Nephron progenitor cell (in vitro differentiated cells): ENCODE data around the gene RTP1.

Experiments used
- DNase-seq: peaks from one replicate; pipeline ENCODE4 v3.0.0; 2021
- H3K27ac Mint-ChIP-seq: 2 replicates; pipeline ENCODE4 v1.8.0; 2021; ENCODE audit warnings: mild to moderate bottlenecking, moderate library complexity, mixed read lengths
- H3K27me3 Mint-ChIP-seq: 2 replicates; pipeline ENCODE4 v1.8.0; 2021; ENCODE audit warnings: mild to moderate bottlenecking, low read depth, mixed read lengths; ENCODE audit not compliant: poor library complexity
- H3K36me3 Mint-ChIP-seq: 2 replicates; pipeline ENCODE4 v1.8.0; 2021; ENCODE audit warnings: low read depth, mixed read lengths
- H3K4me1 Mint-ChIP-seq: 2 replicates; pipeline ENCODE4 v1.8.0; 2021; ENCODE audit warnings: mixed read lengths
- H3K4me3 Mint-ChIP-seq: 2 replicates; pipeline ENCODE4 v1.8.0; 2021; ENCODE audit warnings: mild to moderate bottlenecking, moderate library complexity, mixed read lengths
- H3K9me3 Mint-ChIP-seq: 2 replicates; pipeline ENCODE4 v1.8.0; 2021; ENCODE audit warnings: mild to moderate bottlenecking, moderate library complexity, mixed read lengths
- CTCF ChIP-seq: fragments of 200-600 bp; sonication (generic); IDR thresholded peaks from 2 replicates; pipeline ENCODE4 v1.5.0; 2021; ENCODE audit warnings: antibody characterized with exemption

RTP1 gene

DNA sequence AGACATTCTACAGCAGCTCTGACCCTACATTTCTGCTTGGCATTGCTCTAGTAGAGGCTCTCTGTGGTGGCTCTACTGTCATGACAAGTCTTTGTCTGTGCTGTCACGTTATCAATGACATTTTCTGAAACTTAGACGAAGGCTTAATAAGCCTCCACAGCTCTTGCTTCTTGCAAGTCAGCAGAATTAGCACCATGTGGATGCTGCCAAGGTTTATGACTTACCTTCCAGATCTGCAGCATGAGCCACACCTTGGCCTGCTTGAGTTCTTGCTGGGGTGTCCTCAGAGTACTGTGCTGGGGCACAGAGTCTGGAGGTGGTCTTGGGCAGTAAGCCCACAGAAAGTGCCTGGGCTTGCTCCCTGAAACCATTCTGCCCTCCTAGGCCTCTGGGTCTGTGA is 9.8 kb downstream of the RTP1 start:
- Mint-ChIP-seq H3K4me1 (no peaks in the 10 kb centered on the region), H3K27ac (no peak overlapping the region), H3K36me3 (no peaks in the 10 kb centered on the region), H3K27me3 (peaks cover 18% of the 10 kb centered on the region), H3K4me3 (no peak overlapping the region), H3K9me3 (peaks cover 7% of the 10 kb centered on the region)
- no peak for TF ChIP-seq CTCF
- DNase-seq, result no peak

DNA sequence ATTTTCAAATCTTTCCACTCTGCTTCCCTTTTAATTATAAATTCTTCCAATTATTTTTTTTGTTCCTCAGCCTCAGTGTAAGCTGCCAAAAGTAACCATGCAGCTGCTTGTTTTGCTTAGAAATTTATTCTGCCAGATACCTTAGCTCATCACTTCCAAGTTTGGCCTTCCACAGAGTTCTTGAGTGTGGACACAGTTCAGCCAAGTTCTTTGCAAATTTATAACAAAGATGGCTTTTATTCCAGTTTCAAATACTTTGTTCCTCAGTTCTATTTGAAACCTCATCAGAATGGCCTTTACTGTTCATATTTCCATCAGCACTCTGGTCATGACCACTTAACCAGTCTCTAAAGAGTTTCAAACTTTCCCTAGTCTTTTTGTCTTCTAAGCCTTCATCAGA is 10.3 kb downstream of the RTP1 start:
- Mint-ChIP-seq H3K4me3 (no peak overlapping the region), H3K27ac (no peak overlapping the region), H3K9me3 (peaks cover 7% of the 10 kb centered on the region), H3K36me3 (no peaks in the 10 kb centered on the region), H3K27me3 (peaks cover 19% of the 10 kb centered on the region), H3K4me1 (no peaks in the 10 kb centered on the region)
- no peak for DNase-seq
- TF ChIP-seq CTCF, result no peak

- no peaks in the 10 kb centered on the region for H3K36me3 Mint-ChIP-seq
- peaks cover 7% of the 10 kb centered on the region for H3K9me3 Mint-ChIP-seq
- H3K4me3 Mint-ChIP-seq, result no peak overlapping the region
- DNase-seq, result no peak
- no peak for TF ChIP-seq CTCF
- H3K4me1 Mint-ChIP-seq, result peaks cover 1% of the 10 kb centered on the region
- no peak overlapping the region for H3K27ac Mint-ChIP-seq
- peaks cover 15% of the 10 kb centered on the region for H3K27me3 Mint-ChIP-seq
These were observed 10.9 kb downstream of the RTP1 start for GRCh38 chr3:187208159-187208558.

GRCh38 chr3:187209491-187209890 is 12.2 kb downstream of the RTP1 start:
- peaks cover 15% of the 10 kb centered on the region for H3K27me3 Mint-ChIP-seq
- H3K4me3 Mint-ChIP-seq, result no peak overlapping the region
- no peak for TF ChIP-seq CTCF
- no peak for DNase-seq
- peaks cover 14% of the 10 kb centered on the region for H3K4me1 Mint-ChIP-seq
- peaks cover 7% of the 10 kb centered on the region for H3K9me3 Mint-ChIP-seq
- no peak overlapping the region for H3K27ac Mint-ChIP-seq
- no peaks in the 10 kb centered on the region for H3K36me3 Mint-ChIP-seq

DNA sequence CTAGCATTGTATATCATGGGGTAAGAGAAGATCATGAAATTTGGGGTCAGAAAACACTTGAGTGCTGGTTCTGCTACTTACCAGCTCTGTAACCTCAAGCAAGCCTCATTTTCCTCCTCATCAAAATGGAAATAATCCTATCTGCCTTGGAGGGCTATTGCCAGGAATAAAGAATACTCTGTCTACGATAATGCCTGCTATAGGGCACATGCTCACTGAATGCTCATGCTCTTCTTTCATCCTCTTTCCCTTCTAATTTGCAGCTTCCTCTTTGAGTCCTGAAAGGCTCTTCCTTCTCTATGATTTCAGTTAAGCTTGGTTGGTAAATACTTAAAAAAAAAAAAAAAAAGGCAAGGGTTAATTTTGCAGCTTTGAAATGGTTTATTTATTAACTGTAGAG is 12.8 kb downstream of the RTP1 start:
- Mint-ChIP-seq H3K9me3 (peaks cover 7% of the 10 kb centered on the region), H3K27me3 (peaks cover 13% of the 10 kb centered on the region), H3K27ac (no peak overlapping the region), H3K4me3 (no peak overlapping the region), H3K4me1 (peaks cover 16% of the 10 kb centered on the region), H3K36me3 (no peaks in the 10 kb centered on the region)
- DNase-seq, result no peak
- no peak for TF ChIP-seq CTCF

GRCh38 chr3:187210545-187211327 is 13.4 kb downstream of the RTP1 start:
- DNase-seq, result no peak
- Mint-ChIP-seq H3K27me3 (peaks cover 14% of the 10 kb centered on the region), H3K36me3 (no peaks in the 10 kb centered on the region), H3K27ac (no peak overlapping the region), H3K9me3 (peaks cover 7% of the 10 kb centered on the region), H3K4me1 (peaks cover 16% of the 10 kb centered on the region), H3K4me3 (no peak overlapping the region)
- TF ChIP-seq CTCF, result no peak
